GM10847 (cell line): Measurements from ENCODE around the gene FSIP2.

Source experiments
- POLR2A ChIP-seq: IDR thresholded peaks from 2 replicates; pipeline ENCODE4 v1.6.1; 2011; ENCODE audit not compliant: insufficient read length; ENCODE audit errors: extremely low read depth

FSIP2 gene

GRCh38 chr2:185793532-185794345, 55.1 kb downstream of the FSIP2 start:
- TF ChIP-seq POLR2A: no peak

DNA sequence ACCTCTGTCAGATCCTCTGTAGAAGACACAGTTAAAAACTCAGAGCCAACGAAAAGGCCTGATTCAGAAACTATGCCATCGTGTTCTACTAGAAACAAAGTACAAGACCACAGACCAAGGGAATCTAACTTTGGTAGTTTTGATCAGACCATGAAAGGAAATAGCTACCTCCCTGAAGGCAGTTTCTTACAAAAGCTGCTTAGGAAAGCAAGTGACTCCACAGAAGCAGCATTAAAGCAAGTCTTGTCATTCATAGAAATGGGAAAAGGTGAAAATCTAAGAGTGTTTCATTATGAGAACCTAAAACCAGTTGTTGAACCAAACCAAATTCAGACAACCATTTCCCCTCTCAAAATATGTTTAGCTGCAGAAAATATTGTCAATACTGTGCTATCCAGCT, 58.2 kb downstream of the FSIP2 start:
- TF ChIP-seq POLR2A: no peak

- TF ChIP-seq POLR2A: no peak
Observed at GRCh38 chr2:185802926-185803325, 64.3 kb downstream of the FSIP2 start.

GRCh38 chr2:185806783-185807182, 68.2 kb downstream of the FSIP2 start:
- no peak for TF ChIP-seq POLR2A

GRCh38 chr2:185807351-185807750, 68.7 kb downstream of the FSIP2 start:
- TF ChIP-seq POLR2A: no peak

GRCh38 chr2:185811580-185811979, 73.0 kb downstream of the FSIP2 start:
- TF ChIP-seq POLR2A: no peak

- TF ChIP-seq POLR2A: no peak
Observed at GRCh38 chr2:185813707-185814106, 75.1 kb downstream of the FSIP2 start.

DNA sequence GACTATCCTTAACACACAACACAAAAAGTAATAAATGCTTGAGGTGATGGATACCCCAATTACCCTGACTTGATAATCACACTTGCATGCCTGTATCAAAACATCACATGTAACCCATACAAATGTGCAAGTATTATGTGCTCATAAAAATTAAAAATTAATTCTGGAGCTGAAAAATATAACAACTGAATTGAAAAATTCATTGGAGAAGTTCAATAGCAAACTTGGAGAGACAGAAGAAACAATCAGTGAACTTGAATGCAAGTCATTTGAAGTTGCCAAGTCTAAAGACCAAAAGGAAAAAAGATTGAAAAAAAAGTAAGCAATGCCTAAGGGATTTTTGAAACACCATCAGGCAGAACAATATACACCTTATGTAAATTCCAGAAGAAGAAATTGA, 79.4 kb downstream of the FSIP2 start:
- no peak for TF ChIP-seq POLR2A

- no peak for TF ChIP-seq POLR2A
Observed at GRCh38 chr2:185821467-185821866, 82.9 kb downstream of the FSIP2 start.

DNA sequence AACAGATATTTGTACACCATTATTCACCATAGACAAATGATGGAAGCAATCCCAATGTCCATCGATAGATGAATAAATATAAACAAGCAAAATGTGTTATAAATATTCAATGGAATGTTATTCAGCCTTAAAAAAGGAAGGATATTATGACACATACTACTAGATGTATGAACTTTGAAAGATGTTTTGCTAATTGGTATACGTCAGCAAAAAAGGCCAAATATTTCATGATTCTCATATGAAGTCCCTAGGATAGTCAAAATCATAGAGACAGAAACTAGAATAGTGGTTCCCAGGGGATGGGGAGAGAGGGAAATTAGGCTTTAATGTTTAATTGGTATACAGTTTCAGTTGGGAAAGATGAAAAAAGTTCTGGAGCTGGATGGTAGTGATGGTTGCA, 85.2 kb downstream of the FSIP2 start:
- no peak for TF ChIP-seq POLR2A

DNA sequence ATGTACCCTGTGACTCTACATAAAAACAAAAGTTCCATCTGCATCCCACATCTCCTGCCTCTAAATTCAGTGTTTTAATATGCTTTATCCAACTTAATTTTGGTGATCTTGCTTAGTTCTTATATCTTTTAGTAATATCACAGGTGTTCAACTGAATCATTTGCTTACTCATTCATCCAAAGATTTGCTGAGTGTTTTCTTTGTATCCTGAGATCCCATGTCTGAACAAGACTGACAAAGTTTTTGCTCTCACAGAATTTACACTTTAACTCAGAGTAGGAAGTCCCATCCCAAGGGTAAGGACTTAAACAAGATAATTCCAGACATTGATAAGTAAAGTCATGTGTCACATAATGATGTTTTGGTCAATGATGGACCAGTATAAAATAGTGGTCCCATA, 87.0 kb downstream of the FSIP2 start:
- TF ChIP-seq POLR2A: no peak

- TF ChIP-seq POLR2A: no peak
Observed at GRCh38 chr2:185828326-185828725, 89.7 kb downstream of the FSIP2 start.

- TF ChIP-seq POLR2A: no peak
Observed at GRCh38 chr2:185833864-185834263, 95.3 kb downstream of the FSIP2 start.

- TF ChIP-seq POLR2A: no peak
Observed at GRCh38 chr2:185835974-185836373, 97.4 kb downstream of the FSIP2 start.

DNA sequence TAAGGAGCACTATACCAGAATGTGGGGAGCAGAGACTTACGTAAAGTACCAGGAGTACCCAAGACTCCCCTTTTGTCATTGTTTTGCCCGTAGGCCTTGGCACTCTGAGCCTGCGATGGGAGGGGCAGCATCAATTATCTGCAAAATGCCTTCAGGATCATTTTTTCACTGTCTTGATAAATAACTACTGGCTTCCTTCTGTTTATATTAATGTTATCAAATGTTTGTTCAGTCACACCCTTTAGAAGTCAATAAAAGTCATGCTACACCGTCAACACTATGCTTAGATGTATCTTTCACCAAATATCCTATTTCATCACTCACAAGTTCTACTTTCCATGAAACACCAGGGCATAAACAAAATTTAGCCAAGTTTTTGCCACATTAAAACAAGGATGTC, 116.3 kb downstream of the FSIP2 start:
- no peak for TF ChIP-seq POLR2A

GRCh38 chr2:185857691-185858090, 119.1 kb downstream of the FSIP2 start:
- no peak for TF ChIP-seq POLR2A

- no peak for TF ChIP-seq POLR2A
Observed at GRCh38 chr2:185859506-185859905, 120.9 kb downstream of the FSIP2 start.
